Naive thymus-derived CD8-positive, alpha-beta T cell (primary cell): ENCODE measurements around the gene FOXK1. TPM values are rescaled to one million over a fixed set of nuclear protein-coding genes. Genes with fewer than 3 reads are reported as not detected.
A peak's percentile ranks its signal among the peaks of the same experiment; 100 is the strongest.

Source experiments
- ATAC-seq, 2 donors: fragments of 150-1000 bp; cut with Tn5 transposase in 1 of 2; sonication (Bioruptor Pico), chemical (Tn5 transposase) in 1 of 2; 1 replicate in 1 of 2; 2 replicates in 1 of 2; pipeline ENCODE4 v1.10.0; 2021; ENCODE audit warnings: mild to moderate bottlenecking in 2 of 2, moderate library complexity in 2 of 2
- POLR2A ChIA-PET: fragments of 350-600 bp; sonication (Branson Sonifier 250); formaldehyde crosslinking; loops from one replicate; lab custom pipeline; 2021; ENCODE audit warnings: antibody characterized with exemption; lab: Charles Lee
- DNase-seq, 10 donors: peaks; one replicate each; pipeline versions ENCODE4 v3.0.0 to v3.0.0-alpha.2; 2020 to 2022
- H3K27ac Mint-ChIP-seq, 10 donors: one replicate each; pipeline ENCODE4 v1.8.0; 2020 to 2022; ENCODE audit warnings: mild to moderate bottlenecking in 10 of 10, mixed read lengths in 10 of 10, moderate library complexity in 4 of 10, inconsistent platforms in 1 of 10
- H3K27me3 Mint-ChIP-seq, 5 donors: one replicate each; pipeline ENCODE4 v1.8.0; 2021 to 2022; ENCODE audit warnings: mixed read lengths in 5 of 5
- H3K36me3 Mint-ChIP-seq, 3 donors: one replicate each; pipeline ENCODE4 v1.8.0; 2020 to 2022; ENCODE audit warnings: mixed read lengths in 3 of 3, mild to moderate bottlenecking in 2 of 3, inconsistent platforms in 1 of 3
- H3K4me1 Mint-ChIP-seq, 4 donors: one replicate each; pipeline ENCODE4 v1.8.0; 2021 to 2022; ENCODE audit warnings: mixed read lengths in 4 of 4
- H3K4me3 Mint-ChIP-seq, 10 donors: one replicate each; pipeline ENCODE4 v1.8.0; 2020 to 2022; ENCODE audit warnings: mild to moderate bottlenecking in 10 of 10, mixed read lengths in 10 of 10, moderate library complexity in 6 of 10, inconsistent platforms in 1 of 10
- H3K9me3 Mint-ChIP-seq, 9 donors: one replicate each; pipeline ENCODE4 v1.8.0; 2020 to 2022; ENCODE audit warnings: mixed read lengths in 9 of 9, mild to moderate bottlenecking in 3 of 9, inconsistent platforms in 1 of 9, moderate library complexity in 1 of 9
- polyA plus RNA-seq, 3 donors: library from polyadenylated mRNA; unstranded; fragments of 300-500 nt; fragmentation: Illumina TruSeq; gene quantifications; one replicate each; pipeline ENCODE4 v1.2.3, GENCODE V29; 2021
- total RNA-seq, 8 experiments: library from RNA in 2 of 8; stranded (reverse) in 2 of 8; gene quantifications; one replicate each; pipeline ENCODE4 v1.2.3 and lab custom pipeline; 2021 to 2026

FOXK1 gene
- total and polyA plus RNA-seq, 5 experiments from 2014 or later: 2.3 to 78.5 (median 5.6) TPM

DNA sequence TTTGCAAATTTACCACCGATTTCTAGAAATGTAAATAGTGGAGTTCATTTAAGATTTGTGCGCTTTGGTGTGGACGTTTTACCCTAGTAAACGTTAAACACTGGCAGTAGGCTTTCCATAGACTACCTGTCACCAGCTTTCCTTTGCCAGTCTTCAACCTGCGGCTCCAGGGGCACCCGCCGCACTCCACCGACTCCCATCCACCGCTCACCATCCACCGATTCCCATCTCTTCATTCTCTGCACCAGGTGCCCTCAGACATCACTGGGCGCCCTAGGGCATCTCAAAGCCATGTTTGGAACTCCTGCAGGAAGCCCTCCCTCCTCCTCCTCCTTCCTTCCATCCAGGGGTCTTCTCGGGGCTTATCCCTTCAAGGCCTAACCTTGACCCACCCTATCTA, 91.9 kb downstream of the FOXK1 start:
- Mint-ChIP-seq H3K27ac (peak overlapping the region; percentile 37 to 99 (median 98)), H3K27me3 (no peaks in the 10 kb centered on the region), H3K4me1 (peaks cover 30 to 57% (median 53%) of the 10 kb centered on the region in 4 donors), H3K4me3 (peak overlapping the region; percentile 95 to 99 (median 98)), H3K9me3 (no peaks in the 10 kb centered on the region), H3K36me3 (peaks cover 0 to 24% (median 2%) of the 10 kb centered on the region in 3 donors)
- no peak for DNase-seq
- ATAC-seq: no peak
- POLR2A ChIA-PET: interaction anchor here (1.2 to 4.8 kb wide), 6 partner anchors 10 to 132 kb away, joined by 4 to 79 read pairs (median 34); partner anchors contain the start of gene FOXK1

GRCh38 chr7:4774658-4775249, 92.7 kb downstream of the FOXK1 start:
- POLR2A ChIA-PET: interaction anchor here (0.6 to 4.8 kb wide), 23 partner anchors 9 to 556 kb away, joined by 3 to 79 read pairs (median 4); partner anchors contain the start of gene FOXK1
- Mint-ChIP-seq H3K4me1 (peaks cover 30 to 56% (median 52%) of the 10 kb centered on the region in 4 donors), H3K9me3 (no peaks in the 10 kb centered on the region), H3K27me3 (no peaks in the 10 kb centered on the region), H3K36me3 (peaks cover 0 to 21% (median 2%) of the 10 kb centered on the region in 3 donors), H3K4me3 (peak overlapping the region; percentile 95 to 99 (median 98)), H3K27ac (peak overlapping the region; percentile 97 to 99 (median 98))
- ATAC-seq (peak; percentile 15 to 28), DNase-seq (peak in 1 of 10 donors; percentile 30)

- Mint-ChIP-seq H3K27me3 (no peaks in the 10 kb centered on the region), H3K27ac (peak within 1 kb of the TSS; percentile 97 to 99 (median 98)), H3K9me3 (no peaks in the 10 kb centered on the region), H3K4me1 (peaks cover 30 to 55% (median 50%) of the 10 kb centered on the region in 4 donors), H3K4me3 (peak within 1 kb of the TSS; percentile 95 to 99 (median 98)), H3K36me3 (peaks cover 0 to 25% (median 2%) of the 10 kb centered on the region in 3 donors)
- DNase-seq (peak; percentile 90 to 97 (median 96)), ATAC-seq (peak; percentile 91)
- POLR2A ChIA-PET: interaction anchor here (0.6 to 4.8 kb wide), 26 partner anchors 9 to 556 kb away, joined by 3 to 79 read pairs (median 4); partner anchors contain the start of genes FOXK1 and WIPI2
Measured at GRCh38 chr7:4775250-4775847, 93.3 kb downstream of the FOXK1 start, which contains the start of gene AP5Z1. Gene AP5Z1, plus strand, starts transcription at chr7:4775623. Its CDS starts 93 bp downstream, at chr7:4775716.

DNA sequence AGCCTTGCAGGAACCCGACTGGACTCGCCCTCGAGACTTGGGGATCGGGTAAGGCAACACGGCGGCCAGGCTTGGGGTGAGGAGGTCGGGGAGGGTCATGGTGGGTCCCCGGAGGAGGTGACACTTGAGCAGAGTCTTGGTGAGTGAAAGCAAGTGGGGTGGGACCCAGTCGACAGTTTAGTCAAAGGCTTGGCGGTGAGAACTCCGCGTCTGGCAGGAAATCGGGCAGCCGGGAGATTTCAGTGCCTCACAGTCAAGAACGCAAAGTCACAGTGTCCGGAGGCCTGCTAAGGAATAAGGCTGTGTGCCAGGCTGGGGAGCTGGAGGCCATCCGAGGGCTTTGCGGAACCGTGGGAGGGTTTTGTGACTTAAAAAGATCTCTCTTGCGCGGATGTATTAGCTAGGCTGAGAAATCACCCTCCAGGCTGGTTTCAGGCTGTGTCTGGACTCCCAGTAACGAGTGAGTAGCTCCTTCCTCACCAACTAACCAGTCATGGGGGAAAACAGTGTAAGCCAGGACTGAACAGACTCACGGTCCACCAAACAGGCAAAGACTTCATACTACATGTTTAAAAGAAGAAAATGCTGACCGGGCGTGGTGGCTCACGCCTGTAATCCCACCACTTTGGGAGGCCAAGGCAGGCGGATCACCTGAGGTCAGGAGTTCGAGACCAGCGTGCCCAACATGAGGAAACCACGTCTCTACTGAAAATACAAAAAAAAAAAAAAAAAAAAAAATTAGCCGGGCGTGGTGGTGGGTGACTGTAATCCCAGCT, 93.9 kb downstream of the FOXK1 start:
- peak overlapping the region; percentile 97 to 99 (median 98) for H3K27ac Mint-ChIP-seq
- peaks cover 26 to 54% (median 47%) of the 10 kb centered on the region in 4 donors for H3K4me1 Mint-ChIP-seq
- ATAC-seq: peak; percentile 36 to 45

DNA sequence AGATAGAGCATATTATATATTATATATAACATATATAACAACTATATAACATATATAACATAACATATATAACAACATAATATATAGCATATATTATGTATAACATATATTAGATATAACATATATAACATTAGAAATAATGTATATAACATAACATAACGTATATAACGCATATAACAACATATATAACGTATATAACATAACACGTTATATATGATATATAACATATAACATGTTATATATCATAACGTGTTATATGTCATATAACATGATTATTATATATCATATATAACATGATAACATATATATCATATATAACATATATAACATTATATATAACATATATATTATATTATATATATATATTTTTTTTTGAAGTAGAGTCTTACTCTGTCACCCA, 97.0 kb downstream of the FOXK1 start:
- Mint-ChIP-seq H3K9me3 (no peaks in the 10 kb centered on the region), H3K36me3 (peaks cover 0 to 36% (median 8%) of the 10 kb centered on the region in 3 donors), H3K27me3 (no peaks in the 10 kb centered on the region), H3K27ac (no peak overlapping the region), H3K4me1 (peaks cover 27 to 45% (median 41%) of the 10 kb centered on the region in 4 donors), H3K4me3 (no peak overlapping the region)
- ATAC-seq (no peak), DNase-seq (no peak)
- POLR2A ChIA-PET: interaction anchor here (1.0 kb wide), 1 partner anchor 137 kb away, joined by 4 read pairs; no protein-coding TSS in a partner anchor

More for the DNA sequence above, 93.9 kb downstream of the FOXK1 start:
- H3K36me3 Mint-ChIP-seq: peaks cover 0 to 25% (median 2%) of the 10 kb centered on the region in 3 donors
- no peaks in the 10 kb centered on the region for H3K9me3 Mint-ChIP-seq
- peak in 6 of 10 donors; percentile 37 to 75 (median 52) for DNase-seq
- H3K27me3 Mint-ChIP-seq: no peaks in the 10 kb centered on the region
- peak overlapping the region; percentile 95 to 99 (median 98) for H3K4me3 Mint-ChIP-seq
- POLR2A ChIA-PET: interaction anchor here (0.8 to 4.8 kb wide), 18 partner anchors 8 to 415 kb away, joined by 3 to 79 read pairs (median 6); partner anchors contain the start of genes FOXK1 and WIPI2

GRCh38 chr7:4781366-4782069, 99.4 kb downstream of the FOXK1 start:
- Mint-ChIP-seq H3K9me3 (no peaks in the 10 kb centered on the region), H3K4me1 (peaks cover 15 to 27% (median 20%) of the 10 kb centered on the region in 4 donors), H3K36me3 (peaks cover 0 to 42% (median 9%) of the 10 kb centered on the region in 3 donors), H3K27ac (no peak overlapping the region), H3K27me3 (no peaks in the 10 kb centered on the region), H3K4me3 (no peak overlapping the region)
- POLR2A ChIA-PET: no interaction called here
- no peak for ATAC-seq
- DNase-seq: no peak

DNA sequence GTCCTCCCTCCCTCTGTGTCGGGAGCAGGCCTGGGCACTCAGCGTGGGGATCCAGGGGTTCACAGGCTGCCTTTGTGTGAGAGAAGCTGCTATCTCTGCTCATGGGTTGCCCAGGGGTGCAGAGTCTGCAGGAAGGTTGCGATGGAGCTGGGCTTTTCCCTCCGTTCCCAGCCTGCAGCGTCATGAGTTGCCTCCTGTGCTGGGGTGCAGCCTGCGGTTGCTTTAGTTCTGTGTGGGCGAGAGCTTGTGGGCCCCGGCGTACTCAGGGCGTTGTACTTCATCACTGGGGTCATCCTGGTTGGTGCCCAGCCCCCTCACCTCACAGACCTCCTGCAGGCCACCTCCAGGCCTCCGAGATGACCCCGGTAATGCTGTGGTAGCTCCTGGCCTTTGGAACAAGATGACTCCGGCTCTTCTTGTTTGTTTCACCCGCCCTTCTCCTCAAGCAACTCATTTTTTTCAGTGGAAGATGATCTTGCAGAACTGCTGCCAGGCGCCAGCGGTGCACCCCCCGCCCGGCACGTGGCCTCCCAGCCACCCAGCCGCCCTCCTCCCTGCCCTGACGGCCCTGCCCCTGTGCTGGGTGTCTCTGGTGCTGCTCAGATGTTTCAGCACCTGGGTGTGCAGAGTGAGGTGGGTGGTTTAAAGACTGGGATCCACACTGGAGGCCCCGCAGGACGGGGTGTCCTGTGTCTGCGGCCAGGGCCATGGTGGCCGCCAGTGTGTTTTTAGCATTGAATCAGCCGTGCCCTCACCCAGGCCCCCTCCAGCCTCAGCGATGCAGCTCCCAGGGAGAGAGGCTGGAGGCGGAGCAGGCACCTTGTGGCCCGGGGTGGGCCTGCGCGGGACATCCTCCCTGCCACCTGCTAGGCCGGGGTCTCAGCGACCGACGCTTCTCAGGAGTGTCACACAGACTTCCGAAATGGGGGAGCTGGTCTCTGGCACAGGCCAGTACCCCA, 100.5 kb downstream of the FOXK1 start:
- no peaks in the 10 kb centered on the region for H3K9me3 Mint-ChIP-seq
- ATAC-seq: no peak
- H3K36me3 Mint-ChIP-seq: peaks cover 0 to 43% (median 9%) of the 10 kb centered on the region in 3 donors
- H3K27me3 Mint-ChIP-seq: no peaks in the 10 kb centered on the region
- peaks cover 9 to 17% (median 11%) of the 10 kb centered on the region in 4 donors for H3K4me1 Mint-ChIP-seq
- POLR2A ChIA-PET: interaction anchor here (1.0 kb wide), 1 partner anchor 56 kb away, joined by 3 read pairs; no protein-coding TSS in a partner anchor
- H3K4me3 Mint-ChIP-seq: no peak overlapping the region
- H3K27ac Mint-ChIP-seq: no peak overlapping the region
- DNase-seq: no peak

- no peak for DNase-seq
- Mint-ChIP-seq H3K4me3 (no peak overlapping the region), H3K4me1 (peaks cover 3 to 10% (median 5%) of the 10 kb centered on the region in 4 donors), H3K27ac (no peak overlapping the region), H3K9me3 (no peaks in the 10 kb centered on the region), H3K27me3 (no peaks in the 10 kb centered on the region), H3K36me3 (peaks cover 0 to 41% (median 9%) of the 10 kb centered on the region in 3 donors)
- POLR2A ChIA-PET: interaction anchor here (1.0 kb wide), 1 partner anchor 57 kb away, joined by 3 read pairs; no protein-coding TSS in a partner anchor
- ATAC-seq: no peak
Measured at GRCh38 chr7:4783292-4783652, 101.2 kb downstream of the FOXK1 start.

DNA sequence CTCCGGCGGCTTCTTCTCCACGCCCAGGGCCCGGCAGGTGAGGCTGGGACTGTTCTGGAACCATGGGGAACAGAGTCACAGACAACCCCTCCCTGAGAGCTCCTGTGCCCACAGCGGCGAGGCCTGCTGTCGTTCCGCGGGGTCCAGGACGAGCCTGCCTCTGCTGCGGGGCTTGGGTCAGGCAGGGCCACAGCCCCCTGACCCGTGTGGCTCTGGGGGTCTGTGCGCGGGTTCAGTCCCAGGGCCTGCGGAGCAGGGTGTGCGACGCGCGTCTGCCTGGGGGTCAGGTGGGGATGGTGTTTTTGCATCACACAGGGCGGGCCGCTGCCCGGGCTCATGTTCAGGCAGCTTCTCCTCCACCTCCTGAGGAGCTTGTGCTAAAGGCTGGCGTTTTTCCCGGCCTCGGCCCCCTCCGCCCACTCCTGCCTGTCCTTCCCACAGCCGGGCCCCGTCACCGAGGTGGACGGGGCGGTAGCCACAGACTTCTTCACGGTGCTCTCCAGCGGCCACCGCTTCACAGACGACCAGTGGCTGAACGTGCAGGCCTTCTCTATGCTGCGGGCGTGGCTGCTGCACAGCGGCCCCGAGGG, 101.8 kb downstream of the FOXK1 start:
- DNase-seq (no peak), ATAC-seq (no peak)
- Mint-ChIP-seq H3K4me3 (no peak overlapping the region), H3K27ac (no peak overlapping the region), H3K9me3 (no peaks in the 10 kb centered on the region), H3K4me1 (peaks cover 0 to 7% (median 2%) of the 10 kb centered on the region in 4 donors), H3K36me3 (peaks cover 0 to 39% (median 9%) of the 10 kb centered on the region in 3 donors), H3K27me3 (no peaks in the 10 kb centered on the region)
- POLR2A ChIA-PET: interaction anchor here (1.0 to 1.2 kb wide), 3 partner anchors 8 to 57 kb away, joined by 3 to 4 read pairs (median 4); partner anchors contain the start of gene AP5Z1

DNA sequence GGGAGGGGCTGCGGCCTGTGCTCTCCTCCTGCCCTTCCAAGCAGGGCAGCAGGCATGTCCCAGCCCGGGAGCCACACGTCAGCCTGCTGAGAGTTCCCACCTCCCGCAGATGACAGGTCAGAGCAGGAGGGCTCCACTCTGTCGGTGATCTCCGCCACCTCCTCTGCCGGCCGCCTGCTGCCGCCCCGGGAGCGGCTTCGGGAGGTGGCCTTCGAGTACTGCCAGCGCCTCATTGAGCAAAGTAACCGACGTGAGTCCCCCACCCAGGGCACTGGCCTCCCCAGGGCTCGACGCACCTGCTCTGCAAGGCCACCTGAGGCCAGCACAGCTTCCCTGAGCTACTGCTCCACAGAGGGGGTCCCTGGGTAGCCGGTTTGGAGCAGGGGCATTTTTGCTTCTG, 102.7 kb downstream of the FOXK1 start:
- Mint-ChIP-seq H3K27me3 (no peaks in the 10 kb centered on the region), H3K9me3 (no peaks in the 10 kb centered on the region), H3K4me3 (no peak overlapping the region), H3K36me3 (peaks cover 0 to 40% (median 12%) of the 10 kb centered on the region in 3 donors), H3K4me1 (peaks cover 0 to 6% (median 2%) of the 10 kb centered on the region in 4 donors), H3K27ac (no peak overlapping the region)
- DNase-seq (no peak), ATAC-seq (no peak)
- POLR2A ChIA-PET: interaction anchor here (0.6 to 1.2 kb wide), 3 partner anchors 9 to 143 kb away, joined by 3 to 4 read pairs (median 4); partner anchors contain the start of gene AP5Z1
